Uterus (tissue), 4 donors: ENCODE data around the gene ENO1. TPM values are rescaled to one million over a fixed set of nuclear protein-coding genes. Genes with fewer than 3 reads are reported as not detected.

Experiments
- DNase-seq, 2 donors: peaks; one replicate each; pipeline ENCODE4 v3.0.0-alpha.2; 2019 to 2020
- H3K27ac ChIP-seq, 2 donors: fragments of 200-600 bp; sonication (generic); 1 replicate in 1 of 2; 2 replicates in 1 of 2; pipeline ENCODE4 v1.5.1; 2016 to 2018
- H3K27me3 ChIP-seq, 2 donors: fragments of 200-600 bp; sonication (generic); one replicate each; pipeline ENCODE4 v1.5.1; 2018 to 2019; ENCODE audit warnings: control low read depth in 1 of 2
- H3K36me3 ChIP-seq, 2 donors: fragments of 200-600 bp; sonication (generic); one replicate each; pipeline ENCODE4 v1.5.1; 2019; ENCODE audit warnings: control low read depth in 1 of 2
- H3K4me1 ChIP-seq, 2 donors: fragments of 200-600 bp; sonication (generic); one replicate each; pipeline ENCODE4 v1.5.1; 2018 to 2019; ENCODE audit warnings: control low read depth in 1 of 2
- H3K4me3 ChIP-seq, 2 donors: fragments of 200-600 bp; sonication (generic); 1 replicate in 1 of 2; 2 replicates in 1 of 2; pipeline ENCODE4 v1.5.1; 2018 to 2019; ENCODE audit warnings: mild to moderate bottlenecking in 1 of 2
- H3K9me3 ChIP-seq, 2 donors: fragments of 200-600 bp; sonication (generic); one replicate each; pipeline ENCODE4 v1.5.1; 2019; ENCODE audit warnings: control low read depth in 1 of 2
- CTCF ChIP-seq, 4 experiments: fragments of 200-600 bp in 2 of 4; fragments of 450-650 bp in 2 of 4; sonication (generic) in 2 of 4; IDR thresholded peaks; one replicate each; pipeline ENCODE4 v1.5.1; 2016 to 2019; ENCODE audit warnings: antibody characterized with exemption in 4 of 4, mild to moderate bottlenecking in 2 of 4, moderate library complexity in 1 of 4
- POLR2A ChIP-seq, 2 donors: fragments of 450-650 bp; IDR thresholded peaks; one replicate each; pipeline ENCODE4 v1.6.1; 2016; ENCODE audit warnings: antibody characterized with exemption in 2 of 2, mild to moderate bottlenecking in 1 of 2, moderate library complexity in 1 of 2
- intact Hi-C: fragments of 100-400 bp; cut with DNase I; formaldehyde crosslinking; loops from one replicate; pipeline ENCODE4 v1.15.1; 2023; ENCODE audit warnings: low total_unique reads
- total RNA-seq, 4 donors: library from RNA; depleted of rRNA in 3 of 4; stranded (reverse); fragments of >200 nt in 3 of 4; gene quantifications; one replicate each; pipeline versions ENCODE4 v1.1.0 to v1.2.4, GENCODE V29; 2014 to 2023
- donor health status: DM: yes; HTN: yes; CAD: no.

ENO1 gene
- total RNA-seq, 4 donors from 2014 or later: 123 to 358 (median 225) TPM

GRCh38 chr1:8915446-8915845 lies 37.0 kb upstream of the ENO1 start:
- H3K27ac ChIP-seq: no peak overlapping the region
- intact Hi-C loops: no loop called here
- TF ChIP-seq POLR2A (IDR thresholded peaks at IDR 0.05): no peak
- TF ChIP-seq CTCF (IDR thresholded peaks at IDR 0.05): no peak
- H3K36me3 ChIP-seq: no peaks in the 10 kb centered on the region
- H3K27me3 ChIP-seq: no peaks in the 10 kb centered on the region
- no peak for DNase-seq
- no peaks in the 10 kb centered on the region for H3K9me3 ChIP-seq
- H3K4me3 ChIP-seq: no peak overlapping the region
- H3K4me1 ChIP-seq: no peaks in the 10 kb centered on the region

- Histone ChIP-seq H3K27ac (no peak overlapping the region), H3K9me3 (no peaks in the 10 kb centered on the region), H3K4me3 (no peak overlapping the region), H3K27me3 (no peaks in the 10 kb centered on the region), H3K36me3 (no peaks in the 10 kb centered on the region), H3K4me1 (no peaks in the 10 kb centered on the region)
- no peak for TF ChIP-seq POLR2A (IDR thresholded peaks at IDR 0.05)
- no peak for TF ChIP-seq CTCF (IDR thresholded peaks at IDR 0.05)
- intact Hi-C loops: no loop called here
- no peak for DNase-seq
Observed at GRCh38 chr1:8914466-8914865, 36.0 kb upstream of the ENO1 start.

- Histone ChIP-seq H3K4me1 (no peaks in the 10 kb centered on the region), H3K4me3 (no peak overlapping the region), H3K9me3 (no peaks in the 10 kb centered on the region), H3K27ac (no peak overlapping the region), H3K27me3 (no peaks in the 10 kb centered on the region), H3K36me3 (no peaks in the 10 kb centered on the region)
- no peak for DNase-seq
- TF ChIP-seq CTCF (IDR thresholded peaks at IDR 0.05) (no peak), POLR2A (IDR thresholded peaks at IDR 0.05) (no peak)
- intact Hi-C loops: no loop called here
Observed at GRCh38 chr1:8913457-8913856, 35.0 kb upstream of the ENO1 start.

- no peak overlapping the region for H3K27ac ChIP-seq
- TF ChIP-seq POLR2A (IDR thresholded peaks at IDR 0.05) (no peak), CTCF (IDR thresholded peaks at IDR 0.05) (no peak)
- H3K4me1 ChIP-seq: no peaks in the 10 kb centered on the region
- H3K4me3 ChIP-seq: no peak overlapping the region
- H3K27me3 ChIP-seq: no peaks in the 10 kb centered on the region
- no peaks in the 10 kb centered on the region for H3K36me3 ChIP-seq
- intact Hi-C loops: no loop called here
- no peak for DNase-seq
- H3K9me3 ChIP-seq: no peaks in the 10 kb centered on the region
Observed at GRCh38 chr1:8911416-8912309, 33.2 kb upstream of the ENO1 start.

- intact Hi-C loops: no loop called here
- TF ChIP-seq POLR2A (IDR thresholded peaks at IDR 0.05): no peak
- no peak for TF ChIP-seq CTCF (IDR thresholded peaks at IDR 0.05)
Observed at GRCh38 chr1:8910914-8911313, 32.4 kb upstream of the ENO1 start.

More at GRCh38 chr1:8910914-8911313, 32.4 kb upstream of the ENO1 start:
- Histone ChIP-seq H3K27me3 (no peaks in the 10 kb centered on the region), H3K27ac (no peak overlapping the region), H3K4me3 (no peak overlapping the region), H3K36me3 (no peaks in the 10 kb centered on the region), H3K4me1 (no peaks in the 10 kb centered on the region), H3K9me3 (no peaks in the 10 kb centered on the region)
- DNase-seq: no peak
